A375 (cell line): Measurements from ENCODE around the gene SMIM23. TPM values are rescaled to one million over a fixed set of nuclear protein-coding genes. Genes with fewer than 3 reads are reported as not detected.

Source experiments
- total RNA-seq: library from RNA; depleted of rRNA; stranded (reverse); fragments of >200 nt; shearing (Covaris generic); gene quantifications from 2 replicates; pipeline ENCODE4 v1.2.3, GENCODE V29; 2014; rRNA removed

The SMIM23 gene
- not detected in 2 replicates for total RNA-seq

GRCh38 chr5:171785517-171785916, at the start of gene SMIM23:
Gene SMIM23, plus strand, starts transcription at chr5:171785817. Its CDS starts 55 bp downstream, at chr5:171785872.

Other genes with a start within 250 kb of the SMIM23 start
- gene FBXW11, start 220.8 kb downstream of the SMIM23 start, total RNA-seq = 53.5 and 53.7 TPM in 2 replicates